ENCODE measurements around the gene PRICKLE2.

PRICKLE2 gene

GRCh38 chr3:64209866-64210621 is 15.2 kb downstream of the PRICKLE2 start:
- ChIA-PET CTCF (no interaction called here), POLR2A (no interaction called here)
- Histone ChIP-seq H3K36me3 (ENCODE audit: control insufficient read depth in 2 of 2, insufficient read depth in 1 of 2, low read length in 2 of 2) (no peaks in the 10 kb centered on the region), H3K9me3 (ENCODE audit: control insufficient read depth, insufficient read depth, low read depth, low read length) (no peaks in the 10 kb centered on the region), H3K4me1 (ENCODE audit: control insufficient read depth, insufficient read depth, low read length) (no peaks in the 10 kb centered on the region), H3K27ac (ENCODE audit: extremely low read depth, low read depth, low read length) (no peak overlapping the region), H3K4me3 (ENCODE audit: low read depth, low read length) (no peak overlapping the region)
- TF ChIP-seq ZNF785 (tag by site-specific recombination; IDR thresholded peaks at IDR 0.05) (no peak), ZNF416 (tag by site-specific recombination; IDR thresholded peaks at IDR 0.05) (no peak), ZNF701 (tag by site-specific recombination; IDR thresholded peaks at IDR 0.05) (no peak), ZNF837 (tag by site-specific recombination; IDR thresholded peaks at IDR 0.05) (no peak), ZNF548 (tag by site-specific recombination; IDR thresholded peaks at IDR 0.05) (no peak), PBX3 (CRISPR knock-in tag; IDR thresholded peaks at IDR 0.05) (no peak), GLI2 (tag by site-specific recombination; IDR thresholded peaks at IDR 0.05; ENCODE audit: borderline replicate concordance, low read depth) (no peak), HOXC10 (CRISPR knock-in tag; IDR thresholded peaks at IDR 0.05) (no peak), ZNF404 (tag by site-specific recombination; IDR thresholded peaks at IDR 0.05) (no peak), ZNF398 (tag by site-specific recombination; IDR thresholded peaks at IDR 0.05) (no peak), PRDM10 (tag by site-specific recombination; IDR thresholded peaks at IDR 0.05) (no peak)

DNA sequence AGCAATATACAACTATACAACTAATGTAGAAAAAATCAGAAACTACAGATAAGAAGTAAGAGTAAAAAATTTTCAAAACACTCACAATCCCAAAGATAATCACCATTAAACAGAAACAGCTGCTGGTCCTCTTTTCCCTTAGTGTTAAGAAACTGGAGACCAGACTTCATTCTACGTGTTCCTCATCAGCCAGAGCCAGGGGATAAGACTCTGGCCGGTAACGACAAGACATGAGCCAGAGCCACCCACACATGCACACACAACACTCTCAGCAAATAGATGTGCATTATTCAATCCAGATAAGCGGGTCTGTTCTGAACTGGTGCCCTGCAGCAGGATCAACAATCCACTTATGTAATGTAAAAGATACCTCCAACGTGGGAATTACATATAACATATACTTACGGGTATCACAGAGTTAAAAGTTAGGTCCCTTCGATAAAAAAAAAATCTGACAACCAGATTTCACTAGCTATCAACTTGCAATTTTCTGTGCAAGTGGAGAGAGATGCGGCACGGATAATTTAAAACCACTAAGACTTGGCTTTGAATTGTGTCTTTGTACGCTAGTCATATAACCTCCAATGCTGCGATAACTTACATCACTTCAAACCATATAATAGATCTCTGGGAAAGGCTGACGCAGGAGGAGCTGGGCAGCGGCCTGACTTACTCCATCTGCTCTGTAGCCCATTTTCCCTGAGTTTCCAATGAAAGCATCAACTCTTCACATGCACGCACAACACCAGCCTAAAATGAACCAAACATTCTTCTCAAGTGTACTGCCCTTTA is 17.8 kb downstream of the PRICKLE2 start:
- Histone ChIP-seq H3K36me3 (ENCODE audit: control insufficient read depth in 2 of 2, insufficient read depth in 1 of 2, low read length in 2 of 2) (no peaks in the 10 kb centered on the region), H3K4me1 (ENCODE audit: control insufficient read depth, insufficient read depth, low read length) (no peaks in the 10 kb centered on the region), H3K27ac (ENCODE audit: extremely low read depth, low read depth, low read length) (no peak overlapping the region), H3K9me3 (ENCODE audit: control insufficient read depth, insufficient read depth, low read depth, low read length) (no peaks in the 10 kb centered on the region), H3K4me3 (ENCODE audit: low read depth, low read length) (no peak overlapping the region)
- CTCF ChIA-PET = interaction anchor here (0.6 kb wide), 2 partner anchors 184 to 856 kb away, joined by 3 to 6 read pairs; no protein-coding TSS in a partner anchor
- POLR2A ChIA-PET = no interaction called here
- no peak for TF ChIP-seq ZBTB8A (tag by site-specific recombination; IDR thresholded peaks at IDR 0.05)
- no peak for TF ChIP-seq HIC1 (tag by site-specific recombination; IDR thresholded peaks at IDR 0.05)
- TF ChIP-seq ZNF146 (tag by site-specific recombination; IDR thresholded peaks at IDR 0.05) = no peak
- TF ChIP-seq REPIN1 (tag by site-specific recombination; IDR thresholded peaks at IDR 0.05; ENCODE audit: low read depth) = no peak
- TF ChIP-seq ZNF416 (tag by site-specific recombination; IDR thresholded peaks at IDR 0.05) = no peak
- TF ChIP-seq ZBTB48 (tag by site-specific recombination; IDR thresholded peaks at IDR 0.05) = no peak
- TF ChIP-seq ZNF169 (tag by site-specific recombination; IDR thresholded peaks at IDR 0.05) = no peak
- TF ChIP-seq TRIM28 (IDR thresholded peaks at IDR 0.05; ENCODE audit: borderline replicate concordance, low read length) = no peak
- no peak for TF ChIP-seq ZNF266 (tag by site-specific recombination; IDR thresholded peaks at IDR 0.05; ENCODE audit: low read depth)
- no peak for TF ChIP-seq ZFP37 (tag by site-specific recombination; IDR thresholded peaks at IDR 0.05)
- no peak for TF ChIP-seq ZNF571 (tag by site-specific recombination; IDR thresholded peaks at IDR 0.05)
- TF ChIP-seq ZNF366 (tag by site-specific recombination; conservative IDR thresholded peaks at IDR 0.05) = no peak
- no peak for TF ChIP-seq KLF9 (tag by site-specific recombination; IDR thresholded peaks at IDR 0.05; ENCODE audit: low read depth)
- TF ChIP-seq, protein P1, sequence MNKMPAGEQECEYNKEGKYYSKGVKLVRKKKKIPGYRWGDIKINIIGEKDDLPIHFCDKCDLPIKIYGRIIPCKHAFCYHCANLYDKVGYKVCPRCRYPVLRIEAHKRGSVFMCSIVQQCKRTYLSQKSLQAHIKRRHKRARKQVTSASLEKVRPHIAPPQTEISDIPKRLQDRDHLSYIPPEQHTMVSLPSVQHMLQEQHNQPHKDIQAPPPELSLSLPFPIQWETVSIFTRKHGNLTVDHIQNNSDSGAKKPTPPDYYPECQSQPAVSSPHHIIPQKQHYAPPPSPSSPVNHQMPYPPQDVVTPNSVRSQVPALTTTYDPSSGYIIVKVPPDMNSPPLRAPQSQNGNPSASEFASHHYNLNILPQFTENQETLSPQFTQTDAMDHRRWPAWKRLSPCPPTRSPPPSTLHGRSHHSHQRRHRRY (tag by site-specific recombination; IDR thresholded peaks at IDR 0.05) = no peak

All from HEK293 (cell line).